RWPE1 (cell line): ENCODE measurements around the gene SEL1L3.

Experiments used
- CTCF ChIA-PET: fragments of 350-600 bp; sonication (Branson Sonifier 250); formaldehyde crosslinking; extraction: SDS; loops from one replicate; lab custom pipeline; 2021; lab: Yijun Ruan, JAX
- POLR2A ChIA-PET: fragments of 400-600 bp; formaldehyde crosslinking; extraction: SDS; loops from one replicate; lab custom pipeline; 2020; ENCODE audit warnings: antibody characterized with exemption; ENCODE audit not compliant: low non-redundant PET; lab: Yijun Ruan, JAX
- DNase-seq: peaks from one replicate; pipeline ENCODE4 v3.0.0; 2012; ENCODE audit warnings: low spot score
- H3K27ac ChIP-seq: fragments of 450-650 bp; 2 replicates; pipeline ENCODE4 v1.5.1; 2017
- CTCF ChIP-seq: fragments of 450-650 bp; conservative IDR thresholded peaks from 2 replicates; pipeline ENCODE4 v1.5.1; 2017; ENCODE audit warnings: low read depth, mild to moderate bottlenecking

The SEL1L3 gene

GRCh38 chr4:25760048-25760447, 102.7 kb downstream of the SEL1L3 start:
- no peak for DNase-seq
- no peak for TF ChIP-seq CTCF
- CTCF ChIA-PET, result no interaction called here
- H3K27ac ChIP-seq, result no peak overlapping the region
- POLR2A ChIA-PET, result no interaction called here

- CTCF ChIA-PET, result no interaction called here
- TF ChIP-seq CTCF, result no peak
- POLR2A ChIA-PET, result no interaction called here
- no peak for DNase-seq
- H3K27ac ChIP-seq, result no peak overlapping the region
Measured at GRCh38 chr4:25759101-25759500, 103.7 kb downstream of the SEL1L3 start.

GRCh38 chr4:25757452-25757851, 105.3 kb downstream of the SEL1L3 start:
- TF ChIP-seq CTCF, result no peak
- ChIA-PET POLR2A (no interaction called here), CTCF (no interaction called here)
- H3K27ac ChIP-seq, result no peak overlapping the region
- no peak for DNase-seq

- DNase-seq, result no peak
- no peak for TF ChIP-seq CTCF
- ChIA-PET POLR2A (no interaction called here), CTCF (no interaction called here)
- no peak overlapping the region for H3K27ac ChIP-seq
Measured at GRCh38 chr4:25756503-25756902, 106.3 kb downstream of the SEL1L3 start.

- no peak for TF ChIP-seq CTCF
- ChIA-PET POLR2A (no interaction called here), CTCF (no interaction called here)
- no peak overlapping the region for H3K27ac ChIP-seq
- no peak for DNase-seq
Measured at GRCh38 chr4:25755911-25756310, 106.9 kb downstream of the SEL1L3 start.

GRCh38 chr4:25753239-25753638, 109.5 kb downstream of the SEL1L3 start:
- DNase-seq, result no peak

More at GRCh38 chr4:25753239-25753638, 109.5 kb downstream of the SEL1L3 start:
- ChIA-PET CTCF (interaction anchor here (0.6 to 0.7 kb wide), 2 partner anchors 9 to 187 kb away, joined by 3 to 4 read pairs; no protein-coding TSS in a partner anchor), POLR2A (no interaction called here)
- no peak for TF ChIP-seq CTCF
- no peak overlapping the region for H3K27ac ChIP-seq
